ENCODE results near the gene FBXO15.

Gene FBXO15

DNA sequence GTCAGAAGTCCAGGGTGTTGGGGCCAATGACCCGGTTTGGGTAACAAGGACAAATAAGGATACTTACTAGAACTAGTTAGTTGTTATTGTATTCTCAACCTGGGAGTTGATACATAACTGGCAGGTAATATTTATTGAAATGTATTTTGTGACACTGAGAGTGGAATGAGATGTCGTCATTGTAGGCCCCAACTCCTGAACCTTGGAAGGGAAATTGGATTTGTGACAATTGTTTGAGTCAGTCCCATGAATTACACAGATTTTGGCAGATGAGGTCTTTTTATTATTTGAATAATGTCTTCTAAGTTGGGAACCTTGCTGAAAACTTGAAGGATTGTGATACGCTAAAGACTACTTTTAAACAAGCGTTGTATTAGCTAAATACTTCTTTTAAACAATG, 5.7 kb upstream of the FBXO15 start:
- DNase-seq (ENCODE audit: low read depth) = no peak

DNA sequence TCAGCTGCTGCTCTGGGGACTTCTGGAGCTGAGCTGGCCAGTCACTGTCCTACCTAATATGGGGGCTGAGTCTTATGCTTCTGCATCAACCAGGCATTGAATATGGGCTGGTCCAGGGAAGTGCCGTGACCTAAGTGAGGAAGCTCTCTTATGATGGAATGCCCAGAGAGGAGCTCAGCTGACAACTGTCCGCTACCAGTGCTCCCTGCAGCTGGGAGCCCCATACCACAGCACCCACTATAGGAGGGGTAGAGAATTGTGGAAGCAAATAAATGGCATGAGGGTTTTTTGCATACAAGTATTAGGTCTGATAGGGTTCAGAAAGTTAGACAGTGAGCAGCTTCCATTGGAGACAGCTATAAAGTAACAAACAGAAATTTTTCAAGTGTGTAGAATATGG, 5.2 kb upstream of the FBXO15 start:
- DNase-seq (ENCODE audit: low read depth) = no peak

- no peak for DNase-seq (ENCODE audit: low read depth)
Measured at GRCh38 chr18:74152270-74152669, 4.6 kb upstream of the FBXO15 start.

GRCh38 chr18:74149878-74150277, 2.2 kb upstream of the FBXO15 start:
- no peak for DNase-seq (ENCODE audit: low read depth)

- DNase-seq (ENCODE audit: low read depth) = no peak
Measured at GRCh38 chr18:74148543-74149070, 973 bp upstream of the FBXO15 start.

GRCh38 chr18:74147491-74147778, 199 bp downstream of the FBXO15 start:
- DNase-seq (ENCODE audit: low read depth) = no peak

DNA sequence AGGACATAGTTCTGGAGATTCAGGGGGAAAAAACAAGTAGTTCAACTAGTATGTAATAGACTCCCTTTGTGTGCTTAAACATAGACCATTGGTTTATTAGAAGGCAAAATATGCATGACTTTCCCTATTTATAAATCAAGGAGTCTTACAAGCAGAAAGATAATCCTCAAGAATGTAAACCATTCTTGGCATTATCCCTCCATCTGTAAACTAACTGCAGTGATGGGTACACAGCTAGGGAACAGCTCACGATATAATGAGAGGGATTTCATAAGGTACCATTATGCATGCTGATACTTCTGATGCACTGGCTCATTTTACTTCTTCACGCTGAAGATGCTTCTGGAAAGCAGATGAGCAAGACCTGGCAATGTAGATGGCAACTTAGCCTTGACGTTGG, 878 bp downstream of the FBXO15 start:
- no peak for DNase-seq (ENCODE audit: low read depth)

GRCh38 chr18:74142252-74142651, 5.4 kb downstream of the FBXO15 start:
- DNase-seq (ENCODE audit: low read depth) = no peak

DNA sequence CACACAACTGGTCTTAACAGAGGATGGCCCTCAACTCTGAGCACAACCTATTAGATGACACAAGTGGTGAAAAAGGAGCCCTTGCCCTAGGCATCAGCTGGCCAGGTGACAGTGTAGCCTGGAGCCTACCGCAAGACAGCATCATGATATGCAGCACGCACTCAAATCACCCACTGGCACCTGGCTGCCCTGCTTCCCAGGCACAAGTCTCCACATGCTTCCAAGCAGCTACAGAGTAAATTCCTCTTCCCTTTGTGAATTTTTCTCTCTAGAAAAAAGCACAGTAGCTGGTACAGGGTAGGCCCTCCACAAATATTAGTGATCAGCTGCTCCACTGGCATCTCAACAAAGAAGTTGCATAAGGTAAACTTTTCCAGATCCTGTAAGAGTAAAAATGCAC, 6.0 kb downstream of the FBXO15 start:
- no peak for DNase-seq (ENCODE audit: low read depth)

- no peak for DNase-seq (ENCODE audit: low read depth)
Measured at GRCh38 chr18:74140582-74140981, 7.1 kb downstream of the FBXO15 start.

DNA sequence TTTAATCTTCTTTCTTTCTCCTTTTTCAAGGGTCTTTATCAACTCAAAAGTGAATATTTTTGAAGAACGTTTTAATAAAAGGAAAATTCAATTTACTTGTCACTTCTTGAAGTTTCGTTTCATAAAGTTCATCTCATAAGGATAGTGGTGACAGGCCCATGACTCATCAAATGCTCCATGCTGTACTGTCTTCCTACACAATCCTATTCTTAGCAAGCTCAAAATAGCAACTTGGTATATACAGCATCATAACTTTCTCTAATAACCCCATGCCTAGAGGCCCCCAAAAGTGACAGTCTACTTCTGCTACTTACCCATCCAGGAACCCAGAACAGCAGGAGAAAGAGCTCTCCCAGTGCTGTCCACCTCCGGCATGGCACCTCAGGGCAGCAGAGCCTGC, 7.7 kb downstream of the FBXO15 start:
- no peak for DNase-seq (ENCODE audit: low read depth)

- no peak for DNase-seq (ENCODE audit: low read depth)
Measured at GRCh38 chr18:74139411-74139810, 8.2 kb downstream of the FBXO15 start.

DNA sequence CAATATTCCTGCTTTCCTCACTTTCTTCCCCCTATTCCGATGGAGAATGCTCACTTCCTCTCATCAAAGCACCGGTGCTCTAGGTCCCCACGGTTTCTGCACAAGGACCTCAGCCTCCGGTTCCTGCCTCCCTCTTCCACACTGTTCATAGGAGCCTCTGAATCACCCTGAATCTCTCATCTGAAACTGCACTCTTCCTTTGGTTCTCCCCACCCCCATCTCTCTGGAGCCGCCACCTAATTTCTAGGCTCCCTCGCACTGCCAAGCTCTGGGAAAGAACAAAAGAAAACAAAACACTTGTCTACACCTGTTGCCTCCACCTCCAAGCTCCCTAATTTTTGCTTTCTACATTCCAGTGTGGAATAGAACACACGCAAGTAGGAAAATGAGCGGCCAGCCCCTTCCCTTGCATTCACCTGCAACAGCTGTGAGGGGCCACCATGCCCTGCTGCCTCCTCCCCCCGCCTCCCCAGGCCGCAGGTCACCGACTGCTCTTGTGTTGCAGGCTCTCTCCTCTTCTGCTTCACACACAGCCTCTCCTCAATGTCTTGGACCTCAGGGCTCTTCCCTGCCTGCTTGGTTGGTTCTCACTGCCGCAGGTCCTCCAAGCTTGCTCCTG, 9.6 kb downstream of the FBXO15 start:
- DNase-seq (ENCODE audit: low read depth) = no peak

- DNase-seq (ENCODE audit: low read depth) = no peak
Measured at GRCh38 chr18:74132201-74132600, 15.4 kb downstream of the FBXO15 start.

- DNase-seq (ENCODE audit: low read depth) = no peak
Measured at GRCh38 chr18:74131124-74131523, 16.5 kb downstream of the FBXO15 start.

- DNase-seq (ENCODE audit: low read depth) = no peak
Measured at GRCh38 chr18:74128159-74128558, 19.5 kb downstream of the FBXO15 start.

DNA sequence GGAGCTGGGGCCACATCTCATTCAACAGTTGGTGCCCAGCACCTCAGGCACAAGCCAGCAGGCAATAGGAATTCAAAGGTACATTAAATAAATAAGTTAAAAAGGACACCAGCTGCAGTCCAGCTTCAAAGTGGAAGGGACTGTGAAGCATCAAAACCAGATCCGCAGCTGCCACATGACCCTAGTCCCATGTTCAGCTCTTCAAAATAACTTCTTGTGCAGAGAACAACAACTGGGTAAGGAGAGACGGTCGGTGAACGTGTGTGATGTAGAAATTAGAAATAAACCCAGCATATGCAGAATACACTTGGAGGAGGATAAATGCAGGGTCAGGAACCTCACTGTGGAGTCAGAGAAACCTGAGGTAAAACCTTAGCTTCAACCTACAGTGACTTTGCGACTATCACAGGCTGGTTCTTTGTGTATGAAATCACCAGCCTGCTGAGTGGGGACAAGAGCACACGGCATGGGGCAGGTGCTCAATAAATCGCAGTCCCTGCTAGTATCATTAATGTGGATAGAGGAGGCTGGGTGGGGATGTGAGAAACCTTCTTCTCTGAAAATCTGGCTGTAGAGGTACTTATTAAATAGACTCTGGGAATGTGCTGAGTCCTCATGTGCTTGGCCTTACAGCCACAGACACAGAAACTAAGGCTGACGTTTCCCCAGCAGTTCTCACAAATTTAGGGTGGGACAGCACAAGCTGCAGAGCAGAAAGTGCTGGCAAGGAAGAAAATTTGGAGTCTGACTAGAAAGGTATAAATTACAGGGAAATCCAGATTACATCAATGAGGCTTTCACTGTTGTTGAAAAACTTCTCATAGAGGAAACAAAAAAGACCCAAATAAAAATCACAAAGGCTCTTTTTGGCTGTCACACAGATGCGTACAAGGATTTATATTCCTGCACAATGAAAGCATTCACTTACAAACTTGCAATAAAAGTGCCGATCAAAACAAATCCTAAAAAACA, 20.7 kb downstream of the FBXO15 start:
- no peak for DNase-seq (ENCODE audit: low read depth)

GRCh38 chr18:74124642-74125041, 23.0 kb downstream of the FBXO15 start:
- DNase-seq (ENCODE audit: low read depth) = no peak

- DNase-seq (ENCODE audit: low read depth) = no peak
Measured at GRCh38 chr18:74123200-74123599, 24.4 kb downstream of the FBXO15 start.

DNA sequence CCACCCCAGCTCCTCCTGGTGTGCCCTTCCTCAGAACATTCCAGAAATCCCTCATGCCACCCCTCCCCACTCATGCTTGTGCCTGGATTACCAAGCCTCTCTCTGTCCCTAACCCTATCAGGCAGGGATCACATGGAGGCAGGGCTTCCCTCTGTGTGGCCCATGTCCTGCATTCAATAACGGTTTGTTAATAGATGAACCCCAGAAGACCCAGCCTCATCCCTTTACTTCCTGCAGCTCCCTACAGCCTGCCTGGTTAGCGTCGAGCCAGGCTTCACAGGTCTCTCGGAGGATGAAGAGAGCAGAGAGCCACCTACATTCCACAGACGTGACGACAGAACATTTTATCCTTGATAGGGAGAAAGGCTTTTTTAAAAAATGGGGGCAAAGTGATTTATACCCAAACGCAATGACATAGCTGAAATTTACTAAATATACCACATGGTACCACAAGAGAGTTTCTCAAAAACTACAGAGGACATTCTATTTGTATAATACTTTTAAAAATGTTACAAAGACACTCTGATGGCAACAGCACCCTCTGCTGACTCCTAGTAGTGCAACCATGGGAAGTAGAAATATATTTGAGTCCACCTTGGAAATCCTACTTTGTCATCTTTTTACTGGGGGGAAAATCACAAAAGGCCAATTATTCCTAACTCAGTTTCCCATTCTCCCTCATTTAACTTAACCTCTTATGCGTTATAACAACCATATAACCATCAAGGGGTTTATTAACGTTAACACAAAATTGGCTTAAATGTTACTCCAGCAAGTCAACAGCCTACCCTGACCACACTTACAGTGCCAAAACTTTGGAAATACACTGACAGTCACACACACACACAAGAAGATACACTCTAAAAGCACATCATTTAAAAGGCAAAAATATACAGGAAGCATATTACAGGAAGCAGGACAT, 30.7 kb downstream of the FBXO15 start:
- no peak for DNase-seq (ENCODE audit: low read depth)

DNA sequence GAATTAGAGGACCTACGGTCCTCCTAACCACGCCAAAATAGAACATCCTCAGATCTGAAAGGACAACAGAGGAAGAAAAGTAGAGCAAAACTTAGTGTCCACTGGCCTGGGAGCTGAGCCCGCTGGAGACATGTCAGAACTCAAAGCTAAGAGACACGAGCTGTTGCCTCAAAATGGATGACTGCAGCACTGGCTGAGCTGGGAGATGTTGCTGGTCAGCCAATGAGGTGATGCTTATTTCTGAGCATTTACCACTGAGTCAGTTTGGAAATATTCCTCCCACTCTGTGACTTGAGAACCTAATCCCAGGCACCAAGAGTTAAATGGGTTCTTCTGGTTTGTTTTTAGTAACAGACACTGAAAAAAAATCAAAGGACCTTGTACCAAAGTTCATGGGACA, 32.6 kb downstream of the FBXO15 start:
- DNase-seq (ENCODE audit: low read depth) = no peak

DNA sequence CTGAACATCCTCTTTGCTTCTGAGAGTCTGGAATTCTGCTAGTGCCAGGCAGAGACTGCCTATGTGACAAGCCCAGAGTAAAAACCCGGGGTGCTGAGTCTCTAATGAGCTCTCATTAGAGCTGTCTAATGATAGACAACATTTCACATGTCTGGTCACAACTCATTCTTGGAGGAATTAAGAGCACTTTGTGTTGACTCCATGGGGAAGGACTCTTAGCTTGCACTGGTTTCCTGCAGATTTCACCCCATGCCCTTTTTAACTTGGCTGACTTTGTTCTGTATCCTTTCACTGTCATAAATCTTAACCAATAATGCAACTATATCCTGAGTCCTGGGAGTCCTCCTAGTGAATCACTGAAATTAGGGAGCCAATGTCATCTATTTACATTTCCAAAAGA, 33.5 kb downstream of the FBXO15 start:
- no peak for DNase-seq (ENCODE audit: low read depth)
